ENCODE results near the gene OR2A1. TPM values are rescaled to one million over a fixed set of nuclear protein-coding genes. Genes with fewer than 3 reads are reported as not detected.
"Not testable (repeated sequence)": the region's sequence is repeated elsewhere in the genome, so short reads cannot be mapped to it uniquely, and the experiment has no call there.

OR2A1 gene
- total RNA-seq, 1 experiment from 2014 or later, result 0.15 TPM

- POLR2A ChIA-PET; H3K27ac Mint-ChIP-seq; H3K9me3 Mint-ChIP-seq; H3K4me1 Mint-ChIP-seq; CTCF ChIA-PET; DNase-seq (ENCODE audit: low spot score); H3K27me3 Mint-ChIP-seq (ENCODE audit: low read depth); H3K36me3 Mint-ChIP-seq; H3K4me3 Mint-ChIP-seq: not testable (repeated sequence)
- ATAC-seq, result peak; percentile 85
These were observed 18.3 kb upstream of the OR2A1 start for GRCh38 chr7:144293794-144294499.

- H3K9me3 Mint-ChIP-seq; DNase-seq (ENCODE audit: low spot score); H3K36me3 Mint-ChIP-seq; H3K27me3 Mint-ChIP-seq (ENCODE audit: low read depth); ATAC-seq; POLR2A ChIA-PET; H3K4me1 Mint-ChIP-seq; H3K4me3 Mint-ChIP-seq; CTCF ChIA-PET: not testable (repeated sequence)
- peak overlapping the region; percentile 44; the same call in 1 of the 2 replicates for H3K27ac Mint-ChIP-seq
These were observed 9.5 kb upstream of the OR2A1 start for GRCh38 chr7:144302578-144303303.

- POLR2A ChIA-PET; H3K4me1 Mint-ChIP-seq; DNase-seq (ENCODE audit: low spot score); H3K27ac Mint-ChIP-seq; H3K4me3 Mint-ChIP-seq; H3K27me3 Mint-ChIP-seq (ENCODE audit: low read depth); H3K9me3 Mint-ChIP-seq; H3K36me3 Mint-ChIP-seq; CTCF ChIA-PET: not testable (repeated sequence)
- ATAC-seq, result peak; percentile 69
These were observed 8.6 kb upstream of the OR2A1 start for GRCh38 chr7:144303607-144304006.

- H3K36me3 Mint-ChIP-seq; DNase-seq (ENCODE audit: low spot score); H3K27me3 Mint-ChIP-seq (ENCODE audit: low read depth); POLR2A ChIA-PET; H3K4me3 Mint-ChIP-seq; H3K4me1 Mint-ChIP-seq; H3K9me3 Mint-ChIP-seq; CTCF ChIA-PET; H3K27ac Mint-ChIP-seq: not testable (repeated sequence)
- ATAC-seq, result peak; percentile 24
These were observed 7.1 kb upstream of the OR2A1 start for GRCh38 chr7:144305156-144305555.

- H3K9me3 Mint-ChIP-seq; H3K36me3 Mint-ChIP-seq; H3K27me3 Mint-ChIP-seq (ENCODE audit: low read depth); DNase-seq (ENCODE audit: low spot score); H3K27ac Mint-ChIP-seq; H3K4me1 Mint-ChIP-seq; H3K4me3 Mint-ChIP-seq; CTCF ChIA-PET; POLR2A ChIA-PET: not testable (repeated sequence)
- ATAC-seq, result peak; percentile 82
These were observed 2.5 kb upstream of the OR2A1 start for GRCh38 chr7:144309702-144310101.

- H3K9me3 Mint-ChIP-seq; POLR2A ChIA-PET; H3K36me3 Mint-ChIP-seq; DNase-seq (ENCODE audit: low spot score); CTCF ChIA-PET; H3K4me3 Mint-ChIP-seq; H3K27ac Mint-ChIP-seq; H3K4me1 Mint-ChIP-seq; H3K27me3 Mint-ChIP-seq (ENCODE audit: low read depth); ATAC-seq: not testable (repeated sequence)
These were observed 1.0 kb upstream of the OR2A1 start for GRCh38 chr7:144311218-144311617.

GRCh38 chr7:144317537-144317936 is 5.3 kb downstream of the OR2A1 start:
- CTCF ChIA-PET; DNase-seq (ENCODE audit: low spot score); H3K4me3 Mint-ChIP-seq; H3K27me3 Mint-ChIP-seq (ENCODE audit: low read depth); POLR2A ChIA-PET; H3K4me1 Mint-ChIP-seq; H3K27ac Mint-ChIP-seq; H3K9me3 Mint-ChIP-seq; ATAC-seq; H3K36me3 Mint-ChIP-seq: not testable (repeated sequence)

GRCh38 chr7:144319547-144319946 is 7.3 kb downstream of the OR2A1 start:
- H3K27me3 Mint-ChIP-seq (ENCODE audit: low read depth); H3K27ac Mint-ChIP-seq; ATAC-seq; H3K36me3 Mint-ChIP-seq; H3K4me3 Mint-ChIP-seq; H3K9me3 Mint-ChIP-seq; POLR2A ChIA-PET; CTCF ChIA-PET; H3K4me1 Mint-ChIP-seq; DNase-seq (ENCODE audit: low spot score): not testable (repeated sequence)

GRCh38 chr7:144321677-144322206 is 9.5 kb downstream of the OR2A1 start:
- POLR2A ChIA-PET; H3K27me3 Mint-ChIP-seq (ENCODE audit: low read depth); H3K4me1 Mint-ChIP-seq; DNase-seq (ENCODE audit: low spot score); H3K9me3 Mint-ChIP-seq; CTCF ChIA-PET; H3K36me3 Mint-ChIP-seq; H3K27ac Mint-ChIP-seq; H3K4me3 Mint-ChIP-seq: not testable (repeated sequence)
- ATAC-seq, result peak; percentile 48

GRCh38 chr7:144323359-144323758 is 11.1 kb downstream of the OR2A1 start:
- H3K27ac Mint-ChIP-seq; CTCF ChIA-PET; H3K4me1 Mint-ChIP-seq; ATAC-seq; H3K4me3 Mint-ChIP-seq; POLR2A ChIA-PET; H3K27me3 Mint-ChIP-seq (ENCODE audit: low read depth); H3K36me3 Mint-ChIP-seq; H3K9me3 Mint-ChIP-seq: not testable (repeated sequence)
- DNase-seq (ENCODE audit: low spot score), result peak; percentile 8

GRCh38 chr7:144325868-144326267 is 13.6 kb downstream of the OR2A1 start:
- CTCF ChIA-PET; H3K9me3 Mint-ChIP-seq; H3K36me3 Mint-ChIP-seq; H3K4me1 Mint-ChIP-seq; H3K4me3 Mint-ChIP-seq; H3K27ac Mint-ChIP-seq; H3K27me3 Mint-ChIP-seq (ENCODE audit: low read depth); ATAC-seq; POLR2A ChIA-PET: not testable (repeated sequence)
- DNase-seq (ENCODE audit: low spot score), result peak; percentile 7

GRCh38 chr7:144330044-144330443 is 17.8 kb downstream of the OR2A1 start:
- H3K9me3 Mint-ChIP-seq; POLR2A ChIA-PET; DNase-seq (ENCODE audit: low spot score); H3K36me3 Mint-ChIP-seq; H3K27ac Mint-ChIP-seq; ATAC-seq; H3K27me3 Mint-ChIP-seq (ENCODE audit: low read depth); CTCF ChIA-PET; H3K4me1 Mint-ChIP-seq; H3K4me3 Mint-ChIP-seq: not testable (repeated sequence)
